Testis (tissue), 2 donors: ENCODE results near the gene NPC1L1.

Source experiments
- CTCF ChIP-seq, 3 experiments: fragments of 450-650 bp in 2 of 3; fragments of 200-600 bp in 1 of 3; sonication (generic) in 1 of 3; IDR thresholded peaks; one replicate each; pipeline ENCODE4 v1.5.1; 2016 to 2019; ENCODE audit warnings: antibody characterized with exemption in 3 of 3, mild to moderate bottlenecking in 2 of 3, moderate library complexity in 1 of 3
- POLR2A ChIP-seq: fragments of 450-650 bp; IDR thresholded peaks from one replicate; pipeline ENCODE4 v1.6.1; 2017; ENCODE audit warnings: antibody characterized with exemption, mild to moderate bottlenecking, moderate library complexity

GRCh38 chr7:44521347-44522095 lies 19.6 kb downstream of the NPC1L1 start:
- no peak for TF ChIP-seq CTCF (IDR thresholded peaks at IDR 0.05)
- TF ChIP-seq POLR2A = no peak
